ENCODE results near the gene HOXB3.

DNA sequence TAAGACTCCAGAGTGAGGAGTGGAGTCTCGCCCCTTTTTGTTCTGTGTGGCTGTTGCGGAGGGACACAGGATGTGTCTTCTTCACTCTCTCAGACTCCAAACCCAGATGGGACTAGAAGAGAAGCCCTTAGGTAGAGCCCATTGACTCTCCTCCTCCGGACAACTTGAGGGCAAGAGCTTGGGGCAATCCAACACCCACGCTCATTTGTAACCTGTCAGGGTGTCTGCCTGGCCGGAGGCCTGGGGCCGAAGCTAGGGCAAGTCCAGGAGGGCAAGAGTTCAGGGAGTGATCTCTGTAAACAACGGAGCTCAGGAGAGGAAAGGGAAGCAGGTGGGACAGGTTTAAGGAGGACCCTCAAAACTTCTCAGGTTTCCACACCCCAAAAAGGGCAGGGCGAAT is 57.8 kb downstream of the HOXB3 start:
- TF ChIP-seq CTCF (IDR thresholded peaks at IDR 0.05) = no peak
- TF ChIP-seq POLR2AphosphoS5 (IDR thresholded peaks at IDR 0.05) = no peak
